GM13976 (cell line): ENCODE results near the gene C5orf46.
"Not testable (repeated sequence)": the region's sequence is repeated elsewhere in the genome, so short reads cannot be mapped to it uniquely, and the experiment has no call there.

ENCODE experiments used
- DNase-seq: peaks from one replicate; pipeline ENCODE4 v3.0.0; 2012; ENCODE audit warnings: low spot score
- CTCF ChIP-seq: IDR thresholded peaks from 2 replicates; pipeline ENCODE4 v1.5.1; 2012; ENCODE audit warnings: borderline replicate concordance, mild to moderate bottlenecking; ENCODE audit not compliant: insufficient read depth; ENCODE audit errors: extremely low read depth, missing control alignments, control extremely low read depth
- in situ Hi-C: fragments of 300-500 bp; cut with MboI; formaldehyde crosslinking; loops from one replicate; pipeline ENCODE4 v1.12.0; 2022; ENCODE audit warnings: low sequenced_read_pairs, mixed read lengths, inconsistent platforms; ENCODE audit not compliant: unreplicated experiment

The C5orf46 gene

DNA sequence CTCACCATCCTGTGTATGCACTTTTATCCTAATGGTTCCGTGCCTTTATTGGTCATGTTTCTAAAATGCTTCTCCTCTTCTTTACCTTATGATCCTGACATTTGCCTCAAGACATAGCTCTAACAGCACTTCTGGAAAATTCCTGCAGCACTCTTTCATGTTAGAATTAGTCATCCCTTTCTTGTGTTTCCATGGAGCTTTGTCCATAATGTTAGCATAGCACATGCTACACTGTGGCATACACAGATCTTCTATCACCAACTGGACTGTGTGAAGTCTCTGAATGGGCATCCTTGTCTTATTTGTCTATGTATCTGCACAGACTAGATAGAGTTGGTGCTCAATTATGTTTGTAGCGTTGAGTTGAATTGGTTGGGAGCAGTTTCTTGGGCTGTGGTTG is 25.9 kb downstream of the C5orf46 start:
- no peak for TF ChIP-seq CTCF
- no peak for DNase-seq
- in situ Hi-C loops: no loop called here

DNA sequence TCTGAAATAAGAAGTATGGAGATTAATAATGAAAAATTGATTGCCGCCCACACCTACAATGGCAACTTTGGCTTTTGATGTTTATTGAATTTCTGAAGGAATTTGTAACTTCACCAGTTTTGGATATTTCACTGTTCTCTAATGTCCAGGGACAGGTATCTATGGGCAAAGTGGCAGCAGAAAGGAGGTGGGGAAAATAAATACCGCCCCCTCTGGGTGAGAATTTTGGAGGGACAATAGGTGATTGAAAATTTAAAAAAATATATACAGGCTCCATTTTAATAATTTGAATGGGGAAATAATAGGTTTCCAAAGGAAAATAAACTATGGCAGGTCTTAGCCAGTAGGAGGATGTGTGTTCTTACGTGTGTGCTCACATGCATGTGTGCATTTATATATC is 26.6 kb downstream of the C5orf46 start:
- TF ChIP-seq CTCF: no peak
- DNase-seq: no peak
- in situ Hi-C loops: no loop called here

GRCh38 chr5:147878066-147878759 is 28.1 kb downstream of the C5orf46 start, which contains the start of gene SCGB3A2:
TSS of gene SCGB3A2 (plus strand) at chr5:147878711. CDS start at chr5:147878804, 93 bp downstream.
- DNase-seq: no peak
- in situ Hi-C loops: no loop called here
- no peak for TF ChIP-seq CTCF

DNA sequence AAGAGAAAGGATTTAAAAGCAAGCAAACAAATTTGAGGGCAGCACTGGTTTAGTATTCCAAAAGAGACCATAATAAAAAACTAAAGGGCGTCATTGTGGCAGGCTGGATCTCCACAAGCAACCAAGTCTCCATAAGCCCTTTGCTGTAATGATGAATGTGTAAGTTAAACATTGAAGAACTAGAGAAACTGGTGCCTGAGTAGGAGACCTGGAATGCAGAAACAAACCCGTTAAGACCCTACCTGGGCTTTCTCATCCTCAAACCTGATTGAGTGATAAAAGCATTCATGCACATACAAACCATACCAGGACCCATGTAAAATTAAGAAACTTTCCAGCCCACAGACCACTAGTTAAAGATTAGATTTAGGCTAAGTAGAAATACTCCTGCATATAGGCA is 29.7 kb downstream of the C5orf46 start:
- TF ChIP-seq CTCF: no peak
- DNase-seq: no peak
- in situ Hi-C loops: no loop called here

DNA sequence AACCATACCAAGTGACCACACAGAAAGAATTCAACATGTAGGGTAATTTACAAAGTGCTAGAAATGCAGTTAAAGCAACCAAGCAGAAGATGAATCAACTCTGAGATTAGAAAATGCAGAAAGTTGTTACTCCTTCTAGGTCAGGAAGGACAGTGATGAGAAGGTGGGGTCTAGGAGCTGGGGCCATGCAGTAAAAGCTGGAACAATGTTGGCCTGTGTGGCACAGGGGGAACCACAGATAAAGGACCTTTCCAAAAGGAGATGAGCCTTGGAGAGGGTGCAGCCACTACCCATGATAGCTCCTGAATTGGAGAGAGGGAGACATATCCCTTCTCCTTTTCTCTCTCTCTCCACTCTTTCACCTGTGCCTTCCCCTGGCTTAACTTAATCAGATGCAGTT is 30.2 kb downstream of the C5orf46 start:
- no peak for TF ChIP-seq CTCF
- in situ Hi-C loops: no loop called here
- no peak for DNase-seq

GRCh38 chr5:147874910-147875367 is 31.4 kb downstream of the C5orf46 start:
- in situ Hi-C loops: no loop called here
- no peak for TF ChIP-seq CTCF
- DNase-seq: no peak

DNA sequence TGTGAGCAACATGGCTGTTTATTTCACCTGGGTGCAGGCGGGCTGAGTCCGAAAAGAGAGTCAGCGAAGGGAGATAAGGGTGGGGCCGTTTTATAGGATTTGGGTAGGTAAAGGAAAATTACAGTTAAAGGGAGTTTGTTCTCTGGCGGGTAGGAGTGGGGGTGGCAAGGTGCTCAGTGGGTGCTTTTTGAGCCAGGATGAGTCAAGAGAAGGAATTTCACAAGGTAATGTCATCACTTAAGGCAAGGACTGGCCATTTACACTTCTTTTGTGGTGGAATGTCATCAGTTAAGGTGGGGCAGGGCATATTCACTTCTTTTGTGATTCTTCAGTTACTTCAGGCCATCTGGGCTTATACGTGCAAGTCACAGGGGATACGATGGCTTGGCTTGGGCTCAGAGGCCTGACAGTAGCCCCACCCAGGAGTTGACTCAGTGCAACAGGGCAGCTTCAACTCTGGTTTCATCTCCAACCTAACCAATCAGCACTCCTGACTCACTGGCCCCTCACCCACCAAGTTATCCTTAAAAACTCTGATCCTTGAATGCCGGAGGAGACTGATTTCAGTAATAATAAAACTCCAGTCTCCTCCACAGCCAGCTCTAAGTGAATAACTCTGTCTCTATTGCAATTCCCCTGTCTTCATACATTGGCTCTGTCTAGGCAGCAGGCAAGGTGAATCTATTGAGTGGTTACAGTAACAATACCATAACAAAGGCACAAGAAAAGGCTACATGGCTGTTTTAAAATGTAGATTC is 32.0 kb downstream of the C5orf46 start:
- in situ Hi-C loops, DNase-seq: not testable (repeated sequence)

DNA sequence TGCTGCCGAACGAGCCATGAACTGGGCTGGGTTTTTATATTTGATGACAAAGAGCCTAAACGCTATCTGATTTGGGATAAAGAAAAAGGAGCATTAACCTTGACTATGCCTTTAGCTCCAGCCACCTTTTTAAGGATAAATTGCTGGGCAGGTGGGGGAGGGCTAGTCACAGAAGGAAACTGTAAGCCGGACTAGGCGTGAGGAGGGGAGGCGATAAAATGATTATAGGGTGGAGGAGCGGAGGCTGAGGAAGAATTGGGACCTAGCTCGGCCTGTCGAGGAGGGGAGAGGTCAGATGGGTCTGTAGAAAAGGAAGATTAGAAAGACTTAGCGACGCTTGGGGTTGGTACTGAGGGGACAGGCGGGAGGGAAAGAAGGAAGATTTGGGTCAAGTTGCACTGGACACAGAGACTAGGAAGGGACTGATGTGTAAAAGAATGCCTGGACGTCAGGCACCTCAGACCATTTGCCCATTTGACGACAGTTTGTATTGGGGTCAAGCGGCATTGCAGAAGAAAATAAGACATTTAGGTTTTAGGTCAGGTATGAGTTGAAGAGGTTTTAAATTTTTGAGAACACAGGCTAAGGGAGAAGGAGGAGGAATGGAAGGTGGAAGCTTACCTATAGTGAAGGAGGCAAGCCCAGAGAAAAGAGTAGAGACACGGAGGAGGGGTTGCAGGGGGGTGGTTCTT is 33.4 kb downstream of the C5orf46 start:
- in situ Hi-C loops, DNase-seq: not testable (repeated sequence)

GRCh38 chr5:147871980-147872549 is 34.3 kb downstream of the C5orf46 start:
- in situ Hi-C loops: not testable (repeated sequence)

GRCh38 chr5:147869892-147870291 is 36.4 kb downstream of the C5orf46 start:
- in situ Hi-C loops, DNase-seq: not testable (repeated sequence)

More at GRCh38 chr5:147871980-147872549, 34.3 kb downstream of the C5orf46 start:
- DNase-seq: not testable (repeated sequence)
